BE2C (cell line): ENCODE results near the gene NRXN3. TPM values are rescaled to one million over a fixed set of nuclear protein-coding genes. Genes with fewer than 3 reads are reported as not detected.

Experiments used
- DNase-seq: peaks from one replicate; pipeline ENCODE4 v3.0.0-alpha.2; 2020
- H3K27me3 ChIP-seq: fragments of 250-450 bp; sonication (Bioruptor Pico); 2 replicates; pipeline ENCODE4 v1.5.1; 2020; ENCODE audit warnings: mild to moderate bottlenecking
- H3K36me3 ChIP-seq: fragments of 250-450 bp; sonication (Bioruptor Pico); 2 replicates; pipeline ENCODE4 v1.5.1; 2020; ENCODE audit warnings: mild to moderate bottlenecking
- H3K4me1 ChIP-seq: fragments of 250-450 bp; sonication (Bioruptor Pico); 2 replicates; pipeline ENCODE4 v1.5.1; 2020
- H3K4me3 ChIP-seq: 2 replicates; pipeline ENCODE4 v1.5.1; 2011; ENCODE audit warnings: low read depth, low read length
- H3K9me3 ChIP-seq: fragments of 250-450 bp; sonication (Bioruptor Pico); 2 replicates; pipeline ENCODE4 v1.5.1; 2020
- polyA plus RNA-seq: library from polyadenylated mRNA; unstranded; fragments of >200 nt; gene quantifications from one replicate; pipeline ENCODE4 v1.2.1, GENCODE V29; 2012; ENCODE audit warnings: low read depth, missing spikeins; ENCODE audit not compliant: insufficient read length, insufficient read depth
- TF ChIP-seq, protein P1 (sequence below): IDR thresholded peaks from 2 replicates; pipeline ENCODE4 v1.5.1; 2012; ENCODE audit warnings: mild to moderate bottlenecking, low read depth, low read length

Gene NRXN3
- 0.11 TPM for polyA plus RNA-seq

DNA sequence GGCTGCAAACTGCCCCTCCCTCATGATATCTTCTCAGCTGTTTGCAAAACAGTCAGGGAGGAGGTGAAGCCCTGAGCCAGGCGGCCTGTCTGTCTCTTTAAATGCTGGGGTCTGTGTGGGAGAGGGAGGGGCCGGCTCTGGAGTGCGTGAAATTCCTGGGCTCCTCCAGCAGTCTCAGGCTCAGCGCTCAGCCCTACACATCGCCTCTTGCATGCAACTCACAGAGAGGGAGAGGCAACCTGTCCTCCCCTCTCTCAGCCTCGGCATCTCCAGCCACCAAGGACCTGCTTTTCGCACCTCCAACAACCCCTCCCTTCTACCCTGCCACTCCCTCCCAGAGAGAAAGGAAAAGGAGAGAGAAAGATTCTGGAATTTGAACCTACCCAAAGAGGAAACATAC is at the start of gene NRXN3:
Gene NRXN3, plus strand, starts transcription at position 171 of the 400 bp plus-strand sequence. CDS start 72,721 bp downstream, outside the sequence.
- no peak for DNase-seq
- Histone ChIP-seq H3K36me3 (no peaks in the 10 kb centered on the region), H3K4me3 (no peak within 1 kb of the TSS), H3K4me1 (no peaks in the 10 kb centered on the region), H3K27me3 (peaks cover 14% of the 10 kb centered on the region), H3K9me3 (no peaks in the 10 kb centered on the region)
- TF ChIP-seq, protein P1, sequence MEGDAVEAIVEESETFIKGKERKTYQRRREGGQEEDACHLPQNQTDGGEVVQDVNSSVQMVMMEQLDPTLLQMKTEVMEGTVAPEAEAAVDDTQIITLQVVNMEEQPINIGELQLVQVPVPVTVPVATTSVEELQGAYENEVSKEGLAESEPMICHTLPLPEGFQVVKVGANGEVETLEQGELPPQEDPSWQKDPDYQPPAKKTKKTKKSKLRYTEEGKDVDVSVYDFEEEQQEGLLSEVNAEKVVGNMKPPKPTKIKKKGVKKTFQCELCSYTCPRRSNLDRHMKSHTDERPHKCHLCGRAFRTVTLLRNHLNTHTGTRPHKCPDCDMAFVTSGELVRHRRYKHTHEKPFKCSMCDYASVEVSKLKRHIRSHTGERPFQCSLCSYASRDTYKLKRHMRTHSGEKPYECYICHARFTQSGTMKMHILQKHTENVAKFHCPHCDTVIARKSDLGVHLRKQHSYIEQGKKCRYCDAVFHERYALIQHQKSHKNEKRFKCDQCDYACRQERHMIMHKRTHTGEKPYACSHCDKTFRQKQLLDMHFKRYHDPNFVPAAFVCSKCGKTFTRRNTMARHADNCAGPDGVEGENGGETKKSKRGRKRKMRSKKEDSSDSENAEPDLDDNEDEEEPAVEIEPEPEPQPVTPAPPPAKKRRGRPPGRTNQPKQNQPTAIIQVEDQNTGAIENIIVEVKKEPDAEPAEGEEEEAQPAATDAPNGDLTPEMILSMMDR = no peak

DNA sequence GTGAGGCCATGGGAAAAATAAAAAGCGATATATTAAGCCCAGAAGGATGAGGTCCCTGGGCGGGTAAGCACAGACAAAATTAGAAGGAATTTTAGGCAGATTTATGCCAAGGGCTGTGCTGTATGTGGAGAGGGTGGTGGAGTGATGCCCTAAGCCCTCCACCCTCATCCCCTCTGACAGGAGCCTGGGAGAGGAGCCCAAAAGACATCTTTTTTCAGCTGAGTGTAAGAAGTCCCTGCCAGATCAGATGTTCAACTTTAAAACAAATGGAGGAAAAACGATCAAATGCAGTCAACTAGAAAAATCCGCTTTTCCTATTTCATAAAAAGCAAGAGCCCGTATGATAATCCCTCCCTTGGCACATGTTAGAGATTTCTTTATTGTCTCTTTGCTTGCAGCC is 47.7 kb upstream of the NRXN3 start:
- H3K36me3 ChIP-seq = no peaks in the 10 kb centered on the region
- no peak overlapping the region for H3K4me3 ChIP-seq
- peaks cover 3% of the 10 kb centered on the region for H3K27me3 ChIP-seq
- H3K9me3 ChIP-seq = no peaks in the 10 kb centered on the region
- TF ChIP-seq, protein P1 = no peak
- no peaks in the 10 kb centered on the region for H3K4me1 ChIP-seq
- DNase-seq = no peak

- H3K9me3 ChIP-seq = no peaks in the 10 kb centered on the region
- TF ChIP-seq, protein P1 = no peak
- peaks cover 3% of the 10 kb centered on the region for H3K27me3 ChIP-seq
- H3K4me3 ChIP-seq = no peak overlapping the region
- DNase-seq = no peak
- H3K36me3 ChIP-seq = no peaks in the 10 kb centered on the region
- H3K4me1 ChIP-seq = no peaks in the 10 kb centered on the region
Measured at GRCh38 chr14:78123650-78124253, 46.4 kb upstream of the NRXN3 start.

- Histone ChIP-seq H3K4me3 (no peak overlapping the region), H3K27me3 (peaks cover 3% of the 10 kb centered on the region; the same call in 1 of the 2 replicates), H3K4me1 (no peaks in the 10 kb centered on the region), H3K9me3 (no peaks in the 10 kb centered on the region), H3K36me3 (no peaks in the 10 kb centered on the region)
- TF ChIP-seq, protein P1 = no peak
- no peak for DNase-seq
Measured at GRCh38 chr14:78127961-78128360, 42.2 kb upstream of the NRXN3 start.

- Histone ChIP-seq H3K9me3 (no peaks in the 10 kb centered on the region), H3K27me3 (0 out of 2 replicates have a peak, but pooled peaks cover 3% of the 10 kb centered on the region), H3K4me1 (no peaks in the 10 kb centered on the region), H3K4me3 (no peak overlapping the region), H3K36me3 (no peaks in the 10 kb centered on the region)
- TF ChIP-seq, protein P1 = no peak
- DNase-seq = no peak
Measured at GRCh38 chr14:78129375-78129774, 40.8 kb upstream of the NRXN3 start.

GRCh38 chr14:78130356-78130755 is 39.8 kb upstream of the NRXN3 start:
- DNase-seq = no peak
- Histone ChIP-seq H3K36me3 (no peaks in the 10 kb centered on the region), H3K4me1 (no peaks in the 10 kb centered on the region), H3K9me3 (no peaks in the 10 kb centered on the region), H3K4me3 (no peak overlapping the region), H3K27me3 (no peaks in the 10 kb centered on the region)
- TF ChIP-seq, protein P1 = no peak
